Activated CD4-positive, CD25-positive, alpha-beta regulatory T cell (primary cell): ENCODE data around the gene LGR5.

Source experiments
- DNase-seq, 4 experiments: peaks; one replicate each; lab custom pipeline; 2025; lab: John Stamatoyannopoulos, UW

The LGR5 gene

GRCh38 chr12:71439362-71439612 lies 311 bp upstream of the LGR5 start:
- no peak for DNase-seq

DNA sequence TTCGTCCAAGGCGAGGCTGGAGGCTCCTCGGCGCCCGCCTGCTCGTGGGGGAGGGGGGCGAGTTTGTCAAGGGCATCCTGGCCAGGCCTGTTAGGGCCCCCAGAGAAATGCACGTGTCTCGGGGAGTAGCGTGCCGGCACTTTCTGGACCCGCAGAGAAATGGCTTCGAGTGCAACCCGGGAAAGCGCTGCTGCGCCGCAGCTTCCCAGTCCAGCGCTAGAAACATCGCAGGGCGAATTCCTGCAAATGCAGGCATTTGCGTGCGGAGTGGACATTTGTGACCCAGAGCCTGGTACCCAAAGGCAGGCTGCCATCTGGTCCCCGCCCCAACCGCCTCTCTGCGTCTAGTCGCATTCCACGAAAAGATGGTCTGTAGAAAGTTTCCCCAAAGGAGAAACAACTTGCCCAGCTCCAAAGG lies 756 bp downstream of the LGR5 start:
- no peak for DNase-seq

DNA sequence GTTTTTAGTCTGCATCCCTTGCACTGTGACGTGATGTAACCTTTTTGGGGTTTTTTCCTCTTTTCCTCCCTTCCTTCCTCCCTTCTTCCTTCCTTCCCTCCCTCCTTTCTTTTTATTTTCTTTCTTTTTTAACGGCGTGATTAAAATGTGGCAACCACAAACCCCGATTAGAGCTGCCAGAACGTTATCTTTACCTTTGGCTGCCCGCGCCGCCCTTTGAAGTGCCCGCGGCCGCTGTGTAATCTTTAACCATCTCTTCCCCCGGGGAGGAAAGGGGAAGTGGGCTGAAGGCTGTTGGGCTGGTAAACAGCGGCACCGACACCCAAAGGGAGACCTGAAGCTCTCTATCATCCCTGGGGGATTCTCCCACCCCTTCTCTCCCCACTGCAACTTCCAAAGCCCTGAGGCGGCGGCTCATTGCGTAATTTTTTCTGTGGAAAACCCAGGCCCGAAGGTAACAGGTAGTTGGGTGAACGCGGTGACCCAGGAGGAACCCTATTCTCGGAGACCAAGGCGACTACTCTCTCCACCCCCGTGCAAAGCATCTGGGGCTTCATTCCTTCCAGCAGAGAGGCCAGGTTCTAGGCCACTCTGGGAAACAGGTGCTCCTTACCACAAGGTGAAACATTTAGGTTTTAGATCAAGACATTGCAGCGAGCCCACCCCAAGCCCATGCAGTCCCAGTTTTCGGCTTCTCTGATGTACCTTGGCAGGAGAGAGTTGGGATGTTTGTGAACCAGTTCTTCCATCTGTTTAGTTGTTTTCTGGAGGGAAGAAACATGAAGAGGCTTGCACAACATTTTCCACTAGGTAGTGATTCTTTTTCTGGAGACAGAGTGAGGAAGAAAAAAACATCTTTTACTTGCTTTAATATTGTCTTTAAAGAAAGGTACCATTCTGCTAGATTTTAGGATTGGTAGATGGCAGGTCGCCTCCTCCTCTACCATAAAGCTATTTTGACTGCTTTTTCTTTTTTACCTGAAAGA lies 1.5 kb downstream of the LGR5 start:
- DNase-seq: no peak

GRCh38 chr12:71441836-71442566 lies 2.4 kb downstream of the LGR5 start:
- DNase-seq: no peak

GRCh38 chr12:71442567-71442931 lies 3.0 kb downstream of the LGR5 start:
- no peak for DNase-seq

- no peak for DNase-seq
Measured at GRCh38 chr12:71445071-71445470, 5.5 kb downstream of the LGR5 start.

DNA sequence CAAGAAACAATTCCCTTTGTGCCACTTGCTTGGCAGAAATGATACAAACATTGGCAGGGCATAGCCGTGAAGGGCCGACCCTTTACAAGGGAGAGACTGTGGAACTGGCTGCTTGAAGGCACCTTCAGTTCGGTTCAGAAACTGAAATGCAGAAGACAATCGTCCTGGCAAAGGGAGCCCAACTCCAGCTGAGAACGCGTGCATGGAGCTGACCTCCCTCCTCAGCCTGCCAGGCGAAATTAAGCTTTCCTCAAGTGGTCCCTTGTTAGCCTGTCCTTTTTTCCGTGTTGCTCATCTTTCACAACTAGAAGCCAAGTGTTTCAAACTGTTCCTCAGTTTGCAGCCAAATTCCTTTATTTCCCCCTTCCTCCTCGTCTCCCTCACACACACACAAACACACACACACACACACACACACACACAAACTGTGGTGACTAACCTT lies 8.1 kb downstream of the LGR5 start:
- DNase-seq: no peak

GRCh38 chr12:71448150-71448581 lies 8.6 kb downstream of the LGR5 start:
- no peak for DNase-seq

- no peak for DNase-seq
Measured at GRCh38 chr12:71449373-71450070, 9.9 kb downstream of the LGR5 start.

DNA sequence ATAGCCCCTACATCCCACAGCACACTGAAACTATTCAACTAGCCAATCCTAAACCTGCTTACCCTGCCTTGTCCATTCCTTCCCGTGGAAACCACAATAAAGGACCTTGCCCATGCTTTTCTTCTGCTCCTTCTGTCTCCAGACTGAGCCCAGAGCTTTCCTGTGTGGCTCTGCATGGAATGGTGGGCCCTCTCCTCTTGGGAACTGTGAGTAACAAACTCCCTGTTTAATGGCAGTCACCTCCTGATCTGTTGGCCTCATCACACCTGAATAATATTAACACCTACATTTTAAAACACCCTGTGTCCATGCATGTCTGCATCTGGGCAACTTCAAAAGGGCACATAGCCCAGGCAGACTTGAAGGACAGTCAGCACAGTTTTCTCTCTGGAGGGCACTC lies 12.4 kb downstream of the LGR5 start:
- no peak for DNase-seq

DNA sequence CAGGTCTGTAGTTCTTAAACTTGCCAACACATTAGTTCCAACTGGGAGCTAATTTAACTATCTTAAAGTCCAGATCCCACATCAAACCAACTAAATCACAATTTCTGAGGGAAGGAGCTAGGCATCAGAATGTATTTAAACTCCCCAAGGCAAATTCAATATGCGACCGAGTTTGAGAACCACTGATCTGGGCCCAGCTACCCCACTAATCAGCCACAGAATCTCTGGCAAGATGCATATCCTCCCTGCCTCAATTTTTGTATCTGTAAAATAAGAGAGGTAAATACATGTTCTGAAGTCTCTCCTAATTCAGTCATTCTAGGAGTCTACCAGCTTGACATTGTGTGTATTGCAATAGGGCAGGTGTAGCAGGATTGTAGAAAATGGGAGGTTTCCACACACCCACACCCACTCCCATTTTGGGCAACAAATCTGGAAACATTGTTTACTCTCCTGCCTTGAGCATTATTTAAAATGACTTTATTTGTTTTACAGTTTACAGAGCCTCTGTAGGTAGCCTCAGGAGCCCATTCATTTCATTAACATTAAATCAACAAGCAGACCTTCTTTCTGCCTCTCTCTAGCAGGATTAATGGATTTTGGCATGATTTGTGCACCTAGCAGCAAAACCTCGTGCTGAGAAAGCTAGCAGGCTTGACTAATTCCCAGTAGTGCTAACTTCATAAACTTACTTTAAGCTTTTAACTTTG lies 15.6 kb downstream of the LGR5 start:
- no peak for DNase-seq

- DNase-seq: no peak
Measured at GRCh38 chr12:71456316-71456715, 16.7 kb downstream of the LGR5 start.

- DNase-seq: no peak
Measured at GRCh38 chr12:71456990-71457389, 17.4 kb downstream of the LGR5 start.

- no peak for DNase-seq
Measured at GRCh38 chr12:71460318-71460717, 20.7 kb downstream of the LGR5 start.

DNA sequence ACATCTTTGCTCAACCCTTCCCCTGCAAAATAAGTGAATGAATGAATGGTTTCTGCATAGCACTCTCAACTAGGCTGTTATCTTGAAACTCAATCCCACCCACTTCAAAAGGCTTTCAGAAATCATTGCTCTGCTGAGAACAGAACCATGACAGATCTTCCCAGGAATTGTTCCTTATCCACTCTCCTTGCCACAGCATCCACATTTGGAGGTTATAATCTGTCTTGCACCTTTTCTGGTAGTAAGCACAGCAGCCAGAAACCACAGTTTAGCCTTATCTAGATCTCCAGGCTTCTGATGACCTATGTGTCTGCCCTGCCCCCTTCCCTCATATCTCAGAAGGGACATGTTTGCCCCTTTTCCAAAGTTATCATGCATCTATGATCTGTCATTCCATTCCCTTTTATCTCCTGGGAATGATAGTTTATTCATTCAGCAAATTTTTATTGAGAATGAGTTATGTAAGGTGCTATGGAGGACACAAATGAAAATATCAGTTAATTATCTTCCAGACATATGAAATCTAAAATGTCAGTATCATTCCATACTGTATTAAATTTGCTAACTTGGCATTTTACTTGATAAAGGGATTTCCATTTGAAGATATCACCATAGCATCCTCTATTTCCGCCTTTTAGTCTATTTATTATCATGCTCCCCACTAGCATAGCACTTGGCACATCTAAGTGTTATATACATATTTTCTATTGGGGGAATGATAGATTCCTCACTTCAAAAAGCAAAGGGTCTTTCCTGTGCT lies 21.4 kb downstream of the LGR5 start:
- DNase-seq: no peak

- DNase-seq: no peak
Measured at GRCh38 chr12:71461787-71462328, 22.3 kb downstream of the LGR5 start.

- DNase-seq: no peak
Measured at GRCh38 chr12:71465796-71466195, 26.2 kb downstream of the LGR5 start.

- DNase-seq: no peak
Measured at GRCh38 chr12:71469258-71469750, 29.7 kb downstream of the LGR5 start.

DNA sequence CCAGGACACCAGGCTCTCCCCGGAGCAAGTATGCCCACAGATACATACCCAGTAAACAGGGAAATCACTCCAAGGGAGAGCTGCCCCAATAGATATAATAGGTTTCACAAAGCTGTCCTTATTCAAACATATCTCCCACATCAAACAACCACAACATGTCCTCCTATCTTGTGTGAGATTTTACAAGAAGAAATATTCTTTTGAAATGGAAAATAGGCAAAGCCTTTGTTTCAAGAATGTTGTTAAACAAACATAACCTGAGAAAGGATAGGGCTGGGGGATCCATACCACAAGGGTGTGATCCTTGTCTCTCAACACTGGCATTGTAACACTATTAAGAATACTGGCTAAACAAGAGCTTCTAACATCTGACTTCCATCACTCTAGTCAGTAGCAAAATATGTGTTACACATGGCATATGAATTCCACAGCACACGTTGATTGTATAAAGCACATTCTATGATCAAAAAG lies 32.9 kb downstream of the LGR5 start:
- DNase-seq: no peak

- DNase-seq: no peak
Measured at GRCh38 chr12:71474791-71475190, 35.2 kb downstream of the LGR5 start.

DNA sequence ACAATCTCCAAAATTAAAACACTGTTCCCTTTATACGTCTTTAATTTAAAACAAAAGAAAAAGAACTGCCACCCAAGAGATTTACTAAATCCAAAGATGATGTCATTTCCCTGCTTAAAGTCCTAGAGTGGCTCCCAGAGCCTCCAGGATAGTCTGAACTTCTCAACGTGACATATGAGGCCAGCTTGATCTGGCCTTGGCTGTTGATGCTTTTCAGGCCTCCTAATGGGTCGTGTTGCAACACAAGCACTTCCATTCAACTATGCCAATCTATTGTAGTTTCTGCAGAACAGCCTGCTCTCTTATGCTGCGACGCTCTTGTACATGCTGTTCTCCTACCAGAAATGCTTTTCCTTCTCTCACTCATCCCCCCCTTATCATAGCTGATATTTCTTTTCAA lies 35.7 kb downstream of the LGR5 start:
- no peak for DNase-seq
